Measurements from ENCODE around the gene CCDC92. TPM values are rescaled to one million over a fixed set of nuclear protein-coding genes. Genes with fewer than 3 reads are reported as not detected.
A peak's percentile ranks its signal among the peaks of the same experiment; 100 is the strongest.

The CCDC92 gene
- total and polyA plus RNA-seq, 2 of the 8 experiments (the other 6 are each of a cell fraction or from before 2014, with no cell fraction given), result 0.43 to 0.51 TPM

- Histone ChIP-seq H3K27me3 (replicated peaks in 1 of 4; ENCODE audit: control insufficient read depth in 3 of 4, extremely low read depth in 1 of 4, insufficient read depth in 3 of 4, low read length in 3 of 4) (no peaks in the 10 kb centered on the region; a peak in 3 of 7 replicates), H4K20me1 (replicated peaks in 1 of 2; ENCODE audit: control insufficient read depth in 1 of 2, insufficient read depth in 2 of 2, low read length in 2 of 2) (no peaks in the 10 kb centered on the region), H3K14ac (ENCODE audit: insufficient read length) (no peak overlapping the region), H3K23me2 (ENCODE audit: low read depth, low read length) (no peaks in the 10 kb centered on the region), H3K4me3 (ENCODE audit: extremely low read depth in 1 of 4, insufficient read depth in 2 of 4, low read depth in 3 of 4, low read length in 4 of 4) (no peak overlapping the region), H3K4me2 (ENCODE audit: insufficient read depth in 1 of 2, low read depth in 2 of 2, low read length in 2 of 2) (no peak overlapping the region), H3K4me1 (replicated peaks in 1 of 4; ENCODE audit: control insufficient read depth in 3 of 4, insufficient read depth in 4 of 4, low read length in 3 of 4) (no peaks in the 10 kb centered on the region), H3K56ac (replicated peaks; ENCODE audit: insufficient read length, low read depth, low read length) (no peak overlapping the region), H2BK12ac (ENCODE audit: low read depth, low read length) (no peak overlapping the region), H2BK5ac (ENCODE audit: low read depth, low read length) (no peak overlapping the region; the same call in 1 of the 2 replicates), H2AK5ac (ENCODE audit: low read depth, low read length) (no peak overlapping the region), H4K5ac (ENCODE audit: insufficient read length, low read depth, low read length) (no peak overlapping the region), H4K91ac (replicated peaks; ENCODE audit: insufficient read length, low read length) (no peak overlapping the region), H3K36me3 (ENCODE audit: control insufficient read depth in 2 of 4, insufficient read depth in 4 of 4, low read length in 3 of 4) (no peaks in the 10 kb centered on the region), H3K9me3 (ENCODE audit: insufficient read depth in 2 of 2, low read depth in 1 of 2, low read length in 1 of 2) (peaks cover 0 to 2% of the 10 kb centered on the region in 2 experiments; a peak in 1 of 4 replicates), H2BK15ac (ENCODE audit: low read length) (no peak overlapping the region), H2BK20ac (ENCODE audit: low read length) (peak overlapping the region; percentile 13; the same call in 1 of the 2 replicates), H2BK120ac (replicated peaks; ENCODE audit: low read depth, low read length) (no peak overlapping the region), H3K79me1 (ENCODE audit: low read depth, low read length) (no peaks in the 10 kb centered on the region), H3K79me2 (ENCODE audit: control insufficient read depth in 1 of 2, insufficient read depth in 2 of 2, low read length in 2 of 2) (no peaks in the 10 kb centered on the region), H4K8ac (ENCODE audit: extremely low read depth, insufficient read depth, low read length) (no peak overlapping the region), H3K27ac (ENCODE audit: low read depth, low read length) (no peak overlapping the region), H3K23ac (ENCODE audit: insufficient read length) (no peak overlapping the region), H2AFZ (ENCODE audit: low read length) (no peak overlapping the region), H3K4ac (replicated peaks; ENCODE audit: insufficient read length, low read depth, low read length) (no peak overlapping the region), H3K18ac (ENCODE audit: extremely low read depth, low read length) (no peak overlapping the region), H3K9ac (replicated peaks in 1 of 4; ENCODE audit: extremely low read depth in 1 of 4, low read depth in 3 of 4, low read length in 3 of 4) (no peak overlapping the region; a peak in 1 of 7 replicates)
- DNase-seq (ENCODE audit: low read depth in 1 of 2, low spot score in 2 of 2) (no peak), FAIRE-seq (no peak)
- POLR2A ChIA-PET (ENCODE audit: partially characterized antibody), result interaction anchor here (0.5 kb wide), 1 partner anchor 1408 kb away, joined by 3 read pairs; no protein-coding TSS in a partner anchor
- 88% methylated on average over 13 of the region's 13 CpGs; no CpG with 5 or more reads in 1 of the 2 experiments for WGBS, 2 experiments (ENCODE audit: extremely low coverage in 1 of 2, insufficient coverage in 1 of 2, insufficient read length in 1 of 2, insufficient replicate concordance in 2 of 2, low coverage in 1 of 2, low lambda C conversion rate in 2 of 2, missing lambda C conversion rate in 1 of 2)
- TF ChIP-seq HDAC2 (IDR thresholded peaks at IDR 0.05; ENCODE audit: borderline replicate concordance in 1 of 2, low read depth in 2 of 2, low read length in 2 of 2) (no peak), POLR2A (IDR thresholded peaks at IDR 0.05; ENCODE audit: control extremely low read depth in 1 of 2, low read depth in 2 of 2, low read length in 2 of 2) (no peak), SIRT6 (IDR thresholded peaks at IDR 0.05; ENCODE audit: low read length) (no peak), TCF12 (IDR thresholded peaks at IDR 0.05; ENCODE audit: low read depth, low read length) (no peak), CHD2 (IDR thresholded peaks at IDR 0.05; ENCODE audit: low read length) (no peak), EGR1 (IDR thresholded peaks at IDR 0.05; ENCODE audit: borderline replicate concordance, low read depth, low read length) (no peak), GTF2F1 (IDR thresholded peaks at IDR 0.05; ENCODE audit: borderline replicate concordance, low read depth, low read length) (no peak)
- TF ChIP-seq, protein P1, sequence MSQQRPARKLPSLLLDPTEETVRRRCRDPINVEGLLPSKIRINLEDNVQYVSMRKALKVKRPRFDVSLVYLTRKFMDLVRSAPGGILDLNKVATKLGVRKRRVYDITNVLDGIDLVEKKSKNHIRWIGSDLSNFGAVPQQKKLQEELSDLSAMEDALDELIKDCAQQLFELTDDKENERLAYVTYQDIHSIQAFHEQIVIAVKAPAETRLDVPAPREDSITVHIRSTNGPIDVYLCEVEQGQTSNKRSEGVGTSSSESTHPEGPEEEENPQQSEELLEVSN (IDR thresholded peaks at IDR 0.05), result no peak
- CTCF ChIA-PET (ENCODE audit: partially characterized antibody), result interaction anchor here (0.6 to 1.5 kb wide), 5 partner anchors 19 to 328 kb away, joined by 3 to 5 read pairs (median 4); no protein-coding TSS in a partner anchor
Observed at GRCh38 chr12:123886258-123886657, 86.4 kb downstream of the CCDC92 start.
